ENCODE data around the gene SLC12A5. TPM values are rescaled to one million over a fixed set of nuclear protein-coding genes. Genes with fewer than 3 reads are reported as not detected.

SLC12A5 gene
- total RNA-seq, 1 experiment from 2014 or later = 7.2 TPM

- no peak for TF ChIP-seq PREB (CRISPR knock-in tag; IDR thresholded peaks at IDR 0.05; ENCODE audit: borderline replicate concordance)
- TF ChIP-seq CREM (CRISPR knock-in tag; IDR thresholded peaks at IDR 0.05) = no peak
- TF ChIP-seq ZNF416 (CRISPR knock-in tag; IDR thresholded peaks at IDR 0.05) = no peak
- no peak for TF ChIP-seq E2F4 (CRISPR knock-in tag; IDR thresholded peaks at IDR 0.05; ENCODE audit: borderline replicate concordance, low read depth)
- TF ChIP-seq ZNF121 (CRISPR knock-in tag; IDR thresholded peaks at IDR 0.05) = no peak
- no peak for TF ChIP-seq ATF3 (CRISPR knock-in tag; conservative IDR thresholded peaks at IDR 0.05)
- TF ChIP-seq PRDM15 (CRISPR knock-in tag; IDR thresholded peaks at IDR 0.05) = no peak
Measured at GRCh38 chr20:46065006-46065405, 36.0 kb downstream of the SLC12A5 start (continued).

- ATAC-seq (no peak), DNase-seq (ENCODE audit: low spot score) (no peak)
- Mint-ChIP-seq H3K36me3 (peaks cover 63% of the 10 kb centered on the region), H3K27ac (no peak overlapping the region), H3K27me3 (ENCODE audit: low read depth) (no peaks in the 10 kb centered on the region), H3K4me1 (peaks cover 8% of the 10 kb centered on the region), H3K9me3 (no peaks in the 10 kb centered on the region), H3K4me3 (no peak overlapping the region)
- ChIA-PET POLR2A (no interaction called here), CTCF (interaction anchor here (2.1 kb wide), 1 partner anchor 43 kb away, joined by 9 read pairs; no protein-coding TSS in a partner anchor)
- no peak for TF ChIP-seq ZSCAN18 (CRISPR knock-in tag; IDR thresholded peaks at IDR 0.05)
- no peak for TF ChIP-seq ZNF512 (CRISPR knock-in tag; IDR thresholded peaks at IDR 0.05; ENCODE audit: borderline replicate concordance)
- no peak for TF ChIP-seq RORB (CRISPR knock-in tag; IDR thresholded peaks at IDR 0.05)
- TF ChIP-seq IRF1 (CRISPR knock-in tag; IDR thresholded peaks at IDR 0.05) = no peak
- no peak for TF ChIP-seq ZNF219 (CRISPR knock-in tag; IDR thresholded peaks at IDR 0.05; ENCODE audit: borderline replicate concordance)
- no peak for TF ChIP-seq KAT7 (CRISPR knock-in tag; IDR thresholded peaks at IDR 0.05; ENCODE audit: borderline replicate concordance)
- TF ChIP-seq ZNF263 (CRISPR knock-in tag; IDR thresholded peaks at IDR 0.05; ENCODE audit: low read depth) = no peak
- TF ChIP-seq FOXK1 (CRISPR knock-in tag; IDR thresholded peaks at IDR 0.05) = no peak
- TF ChIP-seq CREM (CRISPR knock-in tag; IDR thresholded peaks at IDR 0.05) = no peak
- TF ChIP-seq CREB1 (CRISPR knock-in tag; IDR thresholded peaks at IDR 0.05) = no peak
- TF ChIP-seq FOXP1 (CRISPR knock-in tag; IDR thresholded peaks at IDR 0.05; ENCODE audit: borderline replicate concordance) = no peak
- TF ChIP-seq EMX1 (CRISPR knock-in tag; IDR thresholded peaks at IDR 0.05) = no peak
- no peak for TF ChIP-seq AFF4 (CRISPR knock-in tag; IDR thresholded peaks at IDR 0.05; ENCODE audit: borderline replicate concordance)
Measured at GRCh38 chr20:46065691-46066090, 36.7 kb downstream of the SLC12A5 start.
